Measurements from ENCODE around the gene ALDH3A2.

The ALDH3A2 gene

GRCh38 chr17:19648475-19649273, at the start of gene ALDH3A2:
Gene ALDH3A2 (plus strand): TSS chr17:19648751. CDS start chr17:19648972, 221 bp downstream.
- DNase-seq (ENCODE audit: low read depth in 2 of 2), result peak; percentile 84 to 85

- no peak for DNase-seq (ENCODE audit: low read depth in 2 of 2)
Measured at GRCh38 chr17:19610311-19610710, 38.2 kb upstream of the ALDH3A2 start.

- no peak for DNase-seq (ENCODE audit: low read depth in 2 of 2)
Measured at GRCh38 chr17:19610879-19611278, 37.7 kb upstream of the ALDH3A2 start.

GRCh38 chr17:19613979-19614378, 34.6 kb upstream of the ALDH3A2 start:
- no peak for DNase-seq (ENCODE audit: low read depth in 2 of 2)

- DNase-seq (ENCODE audit: low read depth in 2 of 2), result no peak
Measured at GRCh38 chr17:19614900-19615299, 33.7 kb upstream of the ALDH3A2 start.

GRCh38 chr17:19618015-19618414, 30.5 kb upstream of the ALDH3A2 start:
- DNase-seq (ENCODE audit: low read depth in 2 of 2), result no peak

- no peak for DNase-seq (ENCODE audit: low read depth in 2 of 2)
Measured at GRCh38 chr17:19619705-19620325, 28.7 kb upstream of the ALDH3A2 start.

GRCh38 chr17:19621697-19622096, 26.9 kb upstream of the ALDH3A2 start:
- DNase-seq (ENCODE audit: low read depth in 2 of 2), result no peak

- no peak for DNase-seq (ENCODE audit: low read depth in 2 of 2)
Measured at GRCh38 chr17:19626079-19626478, 22.5 kb upstream of the ALDH3A2 start.

GRCh38 chr17:19629449-19629848, 19.1 kb upstream of the ALDH3A2 start:
- no peak for DNase-seq (ENCODE audit: low read depth in 2 of 2)

- DNase-seq (ENCODE audit: low read depth in 2 of 2), result no peak
Measured at GRCh38 chr17:19630035-19630434, 18.5 kb upstream of the ALDH3A2 start.

GRCh38 chr17:19630661-19631060, 17.9 kb upstream of the ALDH3A2 start:
- DNase-seq (ENCODE audit: low read depth in 2 of 2), result no peak

- DNase-seq (ENCODE audit: low read depth in 2 of 2), result no peak
Measured at GRCh38 chr17:19631905-19632304, 16.6 kb upstream of the ALDH3A2 start.

GRCh38 chr17:19641687-19642372, 6.7 kb upstream of the ALDH3A2 start:
- DNase-seq (ENCODE audit: low read depth in 2 of 2), result no peak

GRCh38 chr17:19642373-19642893, 6.1 kb upstream of the ALDH3A2 start:
- DNase-seq (ENCODE audit: low read depth in 2 of 2), result no peak

- DNase-seq (ENCODE audit: low read depth in 2 of 2), result no peak
Measured at GRCh38 chr17:19644493-19645210, 3.9 kb upstream of the ALDH3A2 start.

- DNase-seq (ENCODE audit: low read depth in 2 of 2), result peak; percentile 6 to 16
Measured at GRCh38 chr17:19645734-19646201, 2.8 kb upstream of the ALDH3A2 start.

GRCh38 chr17:19646788-19647696, 1.5 kb upstream of the ALDH3A2 start:
- no peak for DNase-seq (ENCODE audit: low read depth in 2 of 2)

- DNase-seq (ENCODE audit: low read depth in 2 of 2), result peak; percentile 1 to 3
Measured at GRCh38 chr17:19647697-19648474, 665 bp upstream of the ALDH3A2 start.

GRCh38 chr17:19649274-19649541, 657 bp downstream of the ALDH3A2 start:
- DNase-seq (ENCODE audit: low read depth in 2 of 2), result no peak

All from stimulated activated CD8-positive, alpha-beta memory T cell treated with anti-CD3 and anti-CD28 coated beads, Interleukin-7, amount 100 ng/mL, for 1 hour (primary cell).